PC-9 (cell line): ENCODE data around the gene CLDN14.

ENCODE experiments used
- CTCF ChIP-seq: fragments of 200-600 bp; sonication (generic); conservative IDR thresholded peaks from 2 replicates; pipeline ENCODE4 v1.6.1; 2017; ENCODE audit warnings: mixed run types, antibody characterized with exemption, mild to moderate bottlenecking, moderate library complexity
- EZH2 ChIP-seq: fragments of 200-600 bp; sonication (generic); IDR thresholded peaks from 2 replicates; pipeline ENCODE4 v1.8.0; 2017; ENCODE audit warnings: antibody characterized with exemption, low read depth

GRCh38 chr21:36477001-36477400, 2.9 kb downstream of the CLDN14 start:
- no peak for TF ChIP-seq CTCF
- no peak for TF ChIP-seq EZH2
